ENCODE measurements around the gene SPECC1. TPM values are rescaled to one million over a fixed set of nuclear protein-coding genes. Genes with fewer than 3 reads are reported as not detected.

SPECC1 gene
- total RNA-seq, 1 experiment from 2014 or later = 128 TPM

GRCh38 chr17:20022701-20023100, 13.5 kb downstream of the SPECC1 start:
- Histone ChIP-seq H3K9me3 (ENCODE audit: insufficient read depth, low read depth) (no peaks in the 10 kb centered on the region), H3K27me3 (ENCODE audit: insufficient read depth, low read depth) (no peaks in the 10 kb centered on the region), H3K4me3 (no peak overlapping the region), H3K27ac (no peak overlapping the region), H3K4me2 (no peak overlapping the region), H3K4me1 (replicated peaks; ENCODE audit: insufficient read depth) (peaks cover 14% of the 10 kb centered on the region), H3K79me2 (ENCODE audit: low read depth) (no peaks in the 10 kb centered on the region), H4K20me1 (ENCODE audit: insufficient read depth) (no peaks in the 10 kb centered on the region), H2AFZ (no peak overlapping the region), H3F3A (ENCODE audit: insufficient read depth, low read depth) (peaks cover 7% of the 10 kb centered on the region; the same call in 1 of the 2 replicates), H3K36me3 (ENCODE audit: low read depth) (no peaks in the 10 kb centered on the region), H3K9me2 (ENCODE audit: insufficient read depth) (no peaks in the 10 kb centered on the region)
- intact Hi-C loops (cut with micrococcal nuclease; ENCODE audit: unreplicated experiment) = no loop called here
- POLR2A ChIA-PET (ENCODE audit: unreplicated experiment) = interaction anchor here (0.6 kb wide), 1 partner anchor 66 kb away, joined by 3 read pairs; no protein-coding TSS in a partner anchor
- BruUV-seq (replicated peaks) = no TSS peak
- DNase-seq = no peak
- TF ChIP-seq CTCF (conservative IDR thresholded peaks at IDR 0.05) (no peak), EZH2 (IDR thresholded peaks at IDR 0.05; ENCODE audit: low read depth) (no peak)
- CTCF ChIA-PET = no interaction called here

GRCh38 chr17:20026960-20027359, 17.8 kb downstream of the SPECC1 start:
- POLR2A ChIA-PET (ENCODE audit: unreplicated experiment) = no interaction called here
- DNase-seq = no peak

GRCh38 chr17:20028443-20028842, 19.3 kb downstream of the SPECC1 start:
- Histone ChIP-seq H3K27ac (no peak overlapping the region), H4K20me1 (ENCODE audit: insufficient read depth) (no peaks in the 10 kb centered on the region), H3K4me3 (no peak overlapping the region), H3K4me2 (no peak overlapping the region), H3F3A (ENCODE audit: insufficient read depth, low read depth) (peaks cover 7% of the 10 kb centered on the region; the same call in 1 of the 2 replicates), H3K9me2 (ENCODE audit: insufficient read depth) (no peaks in the 10 kb centered on the region), H3K79me2 (ENCODE audit: low read depth) (no peaks in the 10 kb centered on the region), H3K36me3 (ENCODE audit: low read depth) (no peaks in the 10 kb centered on the region), H3K27me3 (ENCODE audit: insufficient read depth, low read depth) (no peaks in the 10 kb centered on the region), H3K4me1 (replicated peaks; ENCODE audit: insufficient read depth) (peaks cover 28% of the 10 kb centered on the region), H3K9me3 (ENCODE audit: insufficient read depth, low read depth) (no peaks in the 10 kb centered on the region), H2AFZ (no peak overlapping the region)
- CTCF ChIA-PET = no interaction called here
- TF ChIP-seq CTCF (conservative IDR thresholded peaks at IDR 0.05) (no peak), EZH2 (IDR thresholded peaks at IDR 0.05; ENCODE audit: low read depth) (no peak)
- peak in 1 of 2 experiments; percentile 48 for DNase-seq
- POLR2A ChIA-PET (ENCODE audit: unreplicated experiment) = no interaction called here
- BruUV-seq (replicated peaks) = no TSS peak
- intact Hi-C loops (cut with micrococcal nuclease; ENCODE audit: unreplicated experiment) = no loop called here

More at GRCh38 chr17:20026960-20027359, 17.8 kb downstream of the SPECC1 start:
- H3K4me2 ChIP-seq = no peak overlapping the region
- CTCF ChIA-PET = no interaction called here
- H2AFZ ChIP-seq = no peak overlapping the region
- peaks cover 7% of the 10 kb centered on the region; the same call in 1 of the 2 replicates for H3F3A ChIP-seq (ENCODE audit: insufficient read depth, low read depth)
- BruUV-seq (replicated peaks) = no TSS peak
- peaks cover 28% of the 10 kb centered on the region for H3K4me1 ChIP-seq (replicated peaks; ENCODE audit: insufficient read depth)
- H3K9me3 ChIP-seq (ENCODE audit: insufficient read depth, low read depth) = no peaks in the 10 kb centered on the region
- no peaks in the 10 kb centered on the region for H3K27me3 ChIP-seq (ENCODE audit: insufficient read depth, low read depth)
- H3K36me3 ChIP-seq (ENCODE audit: low read depth) = no peaks in the 10 kb centered on the region
- no peaks in the 10 kb centered on the region for H4K20me1 ChIP-seq (ENCODE audit: insufficient read depth)
- no peak for TF ChIP-seq CTCF (conservative IDR thresholded peaks at IDR 0.05)
- no peak for TF ChIP-seq EZH2 (IDR thresholded peaks at IDR 0.05; ENCODE audit: low read depth)
- H3K27ac ChIP-seq = no peak overlapping the region
- intact Hi-C loops (cut with micrococcal nuclease; ENCODE audit: unreplicated experiment) = no loop called here
- H3K79me2 ChIP-seq (ENCODE audit: low read depth) = no peaks in the 10 kb centered on the region
- H3K4me3 ChIP-seq = no peak overlapping the region
- H3K9me2 ChIP-seq (ENCODE audit: insufficient read depth) = no peaks in the 10 kb centered on the region

Data from PC-9 (cell line).